MM.1S (cell line): ENCODE data around the gene PRRC1.

Experiments used
- DNase-seq: peaks from one replicate; pipeline ENCODE4 v3.0.0-alpha.2; 2015
- H2AFZ ChIP-seq: fragments of 300-600 bp; sonication (generic); 2 replicates; pipeline ENCODE4 v1.6.0; 2016; ENCODE audit warnings: antibody characterized with exemption, low read length
- H3F3A ChIP-seq: fragments of 300-600 bp; sonication (generic); 2 replicates; pipeline ENCODE4 v1.6.1; 2016; ENCODE audit warnings: mild to moderate bottlenecking, antibody characterized with exemption, low read length, moderate library complexity, mixed read lengths; ENCODE audit not compliant: insufficient read depth
- H3K27ac ChIP-seq: fragments of 300-600 bp; sonication (generic); 2 replicates; pipeline ENCODE4 v1.5.1; 2016; ENCODE audit warnings: mild to moderate bottlenecking, low read length
- H3K27me3 ChIP-seq: fragments of 300-600 bp; sonication (generic); replicated peaks from 2 replicates; pipeline ENCODE4 v1.6.0; 2016; ENCODE audit warnings: low read length; ENCODE audit not compliant: insufficient read depth
- H3K36me3 ChIP-seq: fragments of 300-600 bp; sonication (generic); replicated peaks from 2 replicates; pipeline ENCODE4 v1.6.1; 2016; ENCODE audit warnings: mild to moderate bottlenecking, low read length, mixed read lengths; ENCODE audit not compliant: insufficient read depth
- H3K4me1 ChIP-seq: fragments of 300-600 bp; sonication (generic); 2 replicates; pipeline ENCODE4 v1.6.1; 2016; ENCODE audit warnings: low read length, mixed read lengths
- H3K4me2 ChIP-seq: fragments of 300-600 bp; sonication (generic); 2 replicates; pipeline ENCODE4 v1.6.0; 2016; ENCODE audit warnings: low read depth, low read length
- H3K4me3 ChIP-seq: fragments of 300-600 bp; sonication (generic); 2 replicates; pipeline ENCODE4 v1.5.1; 2016; ENCODE audit warnings: low read length, mixed read lengths
- H3K79me2 ChIP-seq: fragments of 300-600 bp; sonication (generic); 2 replicates; pipeline ENCODE4 v1.6.1; 2016; ENCODE audit warnings: mixed run types, low read length, mixed read lengths
- H3K9ac ChIP-seq: fragments of 300-600 bp; sonication (generic); 2 replicates; pipeline ENCODE4 v1.6.1; 2016; ENCODE audit warnings: low read length, mixed read lengths
- H3K9me2 ChIP-seq: fragments of 300-600 bp; sonication (generic); replicated peaks from 2 replicates; pipeline ENCODE4 v1.6.1; 2016; ENCODE audit warnings: mild to moderate bottlenecking, low read length, mixed read lengths; ENCODE audit not compliant: insufficient read depth
- H3K9me3 ChIP-seq: fragments of 300-600 bp; sonication (generic); replicated peaks from 2 replicates; pipeline ENCODE4 v1.6.1; 2016; ENCODE audit warnings: mild to moderate bottlenecking, low read length, mixed read lengths; ENCODE audit not compliant: insufficient read depth
- H4K20me1 ChIP-seq: fragments of 300-600 bp; sonication (generic); 2 replicates; pipeline ENCODE4 v1.6.1; 2016; ENCODE audit warnings: mild to moderate bottlenecking, low read length, moderate library complexity, mixed read lengths; ENCODE audit not compliant: insufficient read depth
- CTCF ChIP-seq: fragments of 300-600 bp; sonication (generic); IDR thresholded peaks from 2 replicates; pipeline ENCODE4 v1.5.1; 2016; ENCODE audit warnings: antibody characterized with exemption, low read length, mixed read lengths
- EZH2 ChIP-seq: fragments of 300-600 bp; sonication (generic); optimal IDR thresholded peaks from 2 replicates; pipeline ENCODE3; 2017; ENCODE audit warnings: low read depth, mild to moderate bottlenecking, antibody characterized with exemption, low read length, mixed read lengths
- EZH2phosphoT487 ChIP-seq: fragments of 300-600 bp; sonication (generic); IDR thresholded peaks from 2 replicates; pipeline ENCODE4 v1.6.1; 2018; ENCODE audit warnings: antibody characterized with exemption, low read length

PRRC1 gene

DNA sequence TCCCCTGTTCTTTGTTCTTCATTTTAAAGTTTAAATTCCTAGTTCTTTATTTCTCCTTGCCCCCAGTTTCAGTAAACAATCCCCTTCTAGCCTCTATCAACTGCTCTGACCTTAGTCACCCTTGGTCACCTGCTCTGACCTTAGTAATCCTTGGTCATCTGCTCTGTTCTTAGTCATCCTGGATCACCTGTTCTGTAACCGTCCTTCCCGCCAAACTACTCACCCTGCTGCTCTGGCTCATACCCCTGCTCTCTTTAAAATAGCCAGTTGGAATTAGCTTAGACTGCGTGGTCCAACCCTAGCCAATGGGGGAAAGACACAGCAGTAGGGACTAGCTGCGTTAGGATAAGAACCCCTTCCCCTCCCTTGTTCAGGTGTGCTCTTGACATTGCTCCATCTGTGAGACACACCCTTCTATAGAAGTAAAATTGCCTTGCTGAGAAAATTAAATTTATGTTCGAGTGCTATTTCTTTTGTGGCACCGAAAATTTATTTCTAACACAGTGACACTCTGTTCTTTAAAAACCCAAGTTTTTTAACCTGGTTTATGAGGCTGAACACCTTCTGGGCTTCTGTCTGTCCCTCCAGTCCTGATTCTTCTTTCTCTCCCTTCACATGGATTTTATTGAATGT is 3.8 kb downstream of the PRRC1 start:
- no peak for DNase-seq
- Histone ChIP-seq H3K27ac (no peak overlapping the region), H3F3A (peaks cover 11% of the 10 kb centered on the region; the same call in 1 of the 2 replicates), H3K4me2 (no peak overlapping the region), H3K27me3 (no peaks in the 10 kb centered on the region), H3K4me3 (no peak overlapping the region), H3K9me3 (no peaks in the 10 kb centered on the region), H4K20me1 (no peaks in the 10 kb centered on the region), H3K36me3 (peaks cover 15% of the 10 kb centered on the region; the same call in 1 of the 2 replicates), H3K9ac (no peak overlapping the region), H3K4me1 (0 out of 2 replicates have a peak, but pooled peaks cover 11% of the 10 kb centered on the region), H3K79me2 (peaks cover 63% of the 10 kb centered on the region), H3K9me2 (no peaks in the 10 kb centered on the region), H2AFZ (no peak overlapping the region)
- TF ChIP-seq CTCF (no peak), EZH2 (no peak), EZH2phosphoT487 (no peak)

- Histone ChIP-seq H3K27me3 (no peaks in the 10 kb centered on the region), H3K9ac (no peak overlapping the region), H3K36me3 (peaks cover 20% of the 10 kb centered on the region; the same call in 1 of the 2 replicates), H3K4me3 (no peak overlapping the region), H3K4me2 (no peak overlapping the region), H3K27ac (no peak overlapping the region), H3F3A (no peaks in the 10 kb centered on the region), H3K9me3 (no peaks in the 10 kb centered on the region), H3K4me1 (no peaks in the 10 kb centered on the region), H3K79me2 (peaks cover 47% of the 10 kb centered on the region), H2AFZ (no peak overlapping the region), H4K20me1 (no peaks in the 10 kb centered on the region), H3K9me2 (no peaks in the 10 kb centered on the region)
- no peak for DNase-seq
- TF ChIP-seq EZH2phosphoT487 (no peak), EZH2 (no peak), CTCF (no peak)
Measured at GRCh38 chr5:127525181-127525580, 7.7 kb downstream of the PRRC1 start.

- no peak for TF ChIP-seq CTCF
- no peak for TF ChIP-seq EZH2
- TF ChIP-seq EZH2phosphoT487, result no peak
- no peak overlapping the region for H3K27ac ChIP-seq
- DNase-seq, result no peak
- H3K9me3 ChIP-seq, result no peaks in the 10 kb centered on the region
- peaks cover 20% of the 10 kb centered on the region for H3K79me2 ChIP-seq
- H3K9ac ChIP-seq, result no peak overlapping the region
- H4K20me1 ChIP-seq, result no peaks in the 10 kb centered on the region
- no peak overlapping the region for H3K4me2 ChIP-seq
- H3F3A ChIP-seq, result no peaks in the 10 kb centered on the region
- no peaks in the 10 kb centered on the region for H3K9me2 ChIP-seq
- no peak overlapping the region for H2AFZ ChIP-seq
- no peaks in the 10 kb centered on the region for H3K4me1 ChIP-seq
- no peak overlapping the region for H3K4me3 ChIP-seq
- peaks cover 8% of the 10 kb centered on the region; the same call in 1 of the 2 replicates for H3K36me3 ChIP-seq
- H3K27me3 ChIP-seq, result no peaks in the 10 kb centered on the region
Measured at GRCh38 chr5:127529904-127530682, 12.7 kb downstream of the PRRC1 start.
